H9 (cell line): Measurements from ENCODE around the gene CDR2. TPM values are rescaled to one million over a fixed set of nuclear protein-coding genes. Genes with fewer than 3 reads are reported as not detected.

Experiments used
- DNase-seq: peaks from one replicate; pipeline ENCODE4 v3.0.0-alpha.2; 2017
- H2AFZ ChIP-seq: one replicate; pipeline ENCODE4 v1.6.1; 2013; ENCODE audit warnings: mild to moderate bottlenecking, low read length, control low read depth, moderate library complexity
- H2AK5ac ChIP-seq: 2 replicates; pipeline ENCODE4 v1.6.1; 2013; ENCODE audit warnings: low read length, control low read depth, mixed read lengths; ENCODE audit not compliant: insufficient read length
- H2BK120ac ChIP-seq: one replicate; pipeline ENCODE4 v1.6.1; 2013; ENCODE audit warnings: low read depth, mild to moderate bottlenecking, low read length, control low read depth, inconsistent platforms; ENCODE audit not compliant: poor library complexity, severe bottlenecking
- H2BK12ac ChIP-seq: 2 replicates; pipeline ENCODE4 v1.6.1; 2013; ENCODE audit warnings: low read length, control low read depth, mixed read lengths, low read depth; ENCODE audit not compliant: insufficient read length
- H2BK15ac ChIP-seq: 2 replicates; pipeline ENCODE4 v1.6.1; 2013; ENCODE audit warnings: low read depth, low read length, control low read depth
- H2BK20ac ChIP-seq: one replicate; pipeline ENCODE4 v1.6.1; 2013; ENCODE audit warnings: low read depth, mild to moderate bottlenecking, low read length, control low read depth, inconsistent platforms; ENCODE audit not compliant: poor library complexity, severe bottlenecking
- H2BK5ac ChIP-seq: 2 replicates; pipeline ENCODE4 v1.6.1; 2013; ENCODE audit warnings: low read length, control low read depth, mixed read lengths; ENCODE audit not compliant: insufficient read length
- H3K14ac ChIP-seq: 2 replicates; pipeline ENCODE4 v1.6.1; 2013; ENCODE audit warnings: low read length, control low read depth; ENCODE audit not compliant: insufficient read depth
- H3K18ac ChIP-seq: 2 replicates; pipeline ENCODE4 v1.6.1; 2013; ENCODE audit warnings: low read depth, mild to moderate bottlenecking, mixed read lengths, low read length, control low read depth; ENCODE audit not compliant: insufficient read length
- H3K23ac ChIP-seq: 2 replicates; pipeline ENCODE4 v1.6.1; 2013; ENCODE audit warnings: low read length, control low read depth, mixed read lengths, low read depth; ENCODE audit not compliant: insufficient read length
- H3K23me2 ChIP-seq: 2 replicates; pipeline ENCODE4 v1.6.1; 2013; ENCODE audit warnings: low read depth, mild to moderate bottlenecking, mixed read lengths, low read length, control low read depth; ENCODE audit not compliant: insufficient read length, poor library complexity, severe bottlenecking
- H3K27ac ChIP-seq: 2 replicates; pipeline ENCODE4 v1.5.1; 2013; ENCODE audit warnings: low read length, control low read depth, mixed read lengths, low read depth; ENCODE audit not compliant: insufficient read length
- H3K27me3 ChIP-seq: 2 replicates; pipeline ENCODE4 v1.6.1; 2013; ENCODE audit warnings: low read length, control low read depth, inconsistent platforms; ENCODE audit not compliant: insufficient read depth
- H3K4ac ChIP-seq: 2 replicates; pipeline ENCODE4 v1.6.1; 2013; ENCODE audit warnings: low read depth, mild to moderate bottlenecking, control low read depth, inconsistent platforms, low read length, moderate library complexity
- H3K4me1 ChIP-seq: 2 replicates; pipeline ENCODE4 v1.6.1; 2013; ENCODE audit warnings: low read length, control low read depth, inconsistent platforms; ENCODE audit not compliant: insufficient read depth
- H3K4me2 ChIP-seq: 2 replicates; pipeline ENCODE4 v1.6.1; 2013; ENCODE audit warnings: low read length, control low read depth, mixed read lengths; ENCODE audit not compliant: insufficient read length, insufficient read depth
- H3K56ac ChIP-seq: 2 replicates; pipeline ENCODE4 v1.6.1; 2013; ENCODE audit warnings: low read depth, mild to moderate bottlenecking, mixed read lengths, low read length, control low read depth; ENCODE audit not compliant: insufficient read length
- H3K79me1 ChIP-seq: 2 replicates; pipeline ENCODE4 v1.6.1; 2013; ENCODE audit warnings: low read depth, mild to moderate bottlenecking, moderate library complexity, low read length, control low read depth, inconsistent platforms; ENCODE audit not compliant: insufficient read depth, poor library complexity, severe bottlenecking
- H3K79me2 ChIP-seq: 2 replicates; pipeline ENCODE4 v1.6.1; 2013; ENCODE audit warnings: low read length, control low read depth, inconsistent platforms; ENCODE audit not compliant: insufficient read depth
- H3K9ac ChIP-seq: 2 replicates; pipeline ENCODE4 v1.6.1; 2013; ENCODE audit warnings: low read length, control low read depth, mixed read lengths; ENCODE audit not compliant: insufficient read length; ENCODE audit errors: extremely low read depth
- H3K9me3 ChIP-seq: one replicate; pipeline ENCODE4 v1.6.1; 2013; ENCODE audit warnings: low read depth, low read length, inconsistent platforms; ENCODE audit not compliant: control insufficient read depth
- H3T11ph ChIP-seq: one replicate; pipeline ENCODE4 v1.6.1; 2013; ENCODE audit warnings: mild to moderate bottlenecking, low read length, control low read depth, inconsistent platforms
- H4K20me1 ChIP-seq: one replicate; pipeline ENCODE4 v1.6.1; 2013; ENCODE audit not compliant: control insufficient read depth, insufficient read length, insufficient read depth
- H4K5ac ChIP-seq: 2 replicates; pipeline ENCODE4 v1.6.1; 2013; ENCODE audit warnings: low read depth, mild to moderate bottlenecking, mixed read lengths, low read length, control low read depth; ENCODE audit not compliant: insufficient read length
- H4K8ac ChIP-seq: replicated peaks from 2 replicates; pipeline ENCODE4 v1.6.1; 2013; ENCODE audit warnings: low read length, control low read depth, mixed read lengths, low read depth; ENCODE audit not compliant: insufficient read length
- H4K91ac ChIP-seq: 2 replicates; pipeline ENCODE4 v1.6.1; 2013; ENCODE audit warnings: low read depth, mild to moderate bottlenecking, moderate library complexity, mixed read lengths, low read length, control low read depth; ENCODE audit not compliant: insufficient read length
- H3K27ac Mint-ChIP-seq, 3 experiments: 2 replicates in 2 of 3; 3 replicates in 1 of 3; pipeline ENCODE4 v1.8.0; 2020 to 2021; ENCODE audit warnings: mixed read lengths in 3 of 3, mild to moderate bottlenecking in 1 of 3, moderate library complexity in 1 of 3
- H3K27me3 Mint-ChIP-seq: 2 replicates; pipeline ENCODE4 v1.8.0; 2021; ENCODE audit warnings: low read depth, mild to moderate bottlenecking, moderate library complexity, mixed read lengths
- H3K36me3 Mint-ChIP-seq, 3 experiments: 2 replicates in 2 of 3; 3 replicates in 1 of 3; pipeline ENCODE4 v1.8.0; 2020 to 2021; ENCODE audit warnings: low read depth in 3 of 3, mixed read lengths in 3 of 3; ENCODE audit not compliant: insufficient read depth in 1 of 3
- H3K4me1 Mint-ChIP-seq, 2 experiments: 2 replicates each; pipeline ENCODE4 v1.8.0; 2020; ENCODE audit warnings: mixed read lengths in 2 of 2
- H3K4me3 Mint-ChIP-seq, 2 experiments: 2 replicates in 1 of 2; 3 replicates in 1 of 2; pipeline ENCODE4 v1.8.0; 2020 to 2021; ENCODE audit warnings: mild to moderate bottlenecking in 2 of 2, mixed read lengths in 2 of 2, moderate library complexity in 1 of 2
- H3K9me3 Mint-ChIP-seq, 2 experiments: 2 replicates in 1 of 2; 3 replicates in 1 of 2; pipeline ENCODE4 v1.8.0; 2020; ENCODE audit warnings: mild to moderate bottlenecking in 2 of 2, mixed read lengths in 2 of 2, moderate library complexity in 1 of 2
- WGBS: extraction: QIAGEN DNeasy Blood & Tissue Kit; methylation state at CpG from one replicate; pipeline ENCODE4 v1.1.7; 2013; ENCODE audit warnings: missing lambda C conversion rate, low lambda C conversion rate, mixed read lengths; ENCODE audit not compliant: insufficient read length; ENCODE audit errors: extremely low coverage; 5-methylcytosine and 5-hydroxymethylcytosine counted together
- total RNA-seq: library from RNA; stranded (reverse); gene quantifications from 2 replicates; pipeline ENCODE4 v1.2.1, GENCODE V29; 2021
- TF ChIP-seq, protein P1 (sequence below): fragments of 200-600 bp; sonication (generic); conservative IDR thresholded peaks from 3 replicates; pipeline ENCODE4 v1.8.0; 2021; ENCODE audit warnings: antibody characterized with exemption, mild to moderate bottlenecking

Gene CDR2
- total RNA-seq, 1 experiment from 2014 or later, result 33.4 TPM

DNA sequence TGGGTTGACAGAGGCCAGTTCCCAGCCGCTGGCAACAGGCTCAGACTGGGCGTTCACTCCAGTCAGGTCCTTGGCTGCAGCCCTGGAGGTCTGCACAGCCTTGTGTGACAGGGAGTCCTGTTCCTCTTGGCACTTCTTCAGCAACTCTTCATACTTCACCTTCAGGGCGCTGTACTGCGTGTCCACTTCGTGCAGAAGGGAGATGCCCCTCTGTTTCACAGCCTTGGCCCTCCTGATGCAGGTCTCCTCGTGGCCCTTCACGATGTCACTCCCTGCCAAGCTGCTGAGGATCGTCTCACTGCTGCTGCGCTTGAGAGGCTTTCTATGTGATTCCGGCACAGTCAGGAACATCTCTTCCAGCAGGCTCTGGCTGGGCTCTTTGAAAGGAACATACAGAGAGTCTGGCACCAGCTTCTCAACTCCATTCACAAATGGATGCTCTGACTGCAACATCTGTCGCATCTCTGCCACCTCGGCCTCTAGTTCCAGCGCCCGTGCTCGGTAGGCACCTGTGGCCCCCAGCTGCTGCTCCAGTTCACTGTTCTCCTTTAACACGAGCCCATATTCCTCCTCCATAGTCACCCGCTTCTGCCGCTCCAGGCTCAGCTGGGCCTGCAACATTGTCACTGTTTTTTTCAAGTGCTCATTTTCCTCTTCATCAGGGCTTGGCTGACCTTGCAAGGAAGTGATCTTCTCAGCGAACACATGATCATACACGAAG lies 27.2 kb downstream of the CDR2 start:
- no peak overlapping the region for H2BK15ac ChIP-seq
- no peaks in the 10 kb centered on the region for H3K79me1 ChIP-seq
- no peak overlapping the region for H2BK12ac ChIP-seq
- no peak overlapping the region for H4K5ac ChIP-seq
- H2AFZ ChIP-seq, result no peak overlapping the region
- no peak overlapping the region for H3K4me3 Mint-ChIP-seq
- H3K4ac ChIP-seq, result no peak overlapping the region
- WGBS, result no CpG with 5 or more reads among the region's 20 CpGs
- H2BK5ac ChIP-seq, result no peak overlapping the region
- no peaks in the 10 kb centered on the region for H3K27me3 Mint-ChIP-seq
- H3K9me3 ChIP-seq, result no peaks in the 10 kb centered on the region
- no peak overlapping the region for H2BK120ac ChIP-seq
- H2AK5ac ChIP-seq, result no peak overlapping the region
- no peaks in the 10 kb centered on the region for H3K23me2 ChIP-seq
- no peak overlapping the region for H3K4me2 ChIP-seq
- TF ChIP-seq, protein P1, sequence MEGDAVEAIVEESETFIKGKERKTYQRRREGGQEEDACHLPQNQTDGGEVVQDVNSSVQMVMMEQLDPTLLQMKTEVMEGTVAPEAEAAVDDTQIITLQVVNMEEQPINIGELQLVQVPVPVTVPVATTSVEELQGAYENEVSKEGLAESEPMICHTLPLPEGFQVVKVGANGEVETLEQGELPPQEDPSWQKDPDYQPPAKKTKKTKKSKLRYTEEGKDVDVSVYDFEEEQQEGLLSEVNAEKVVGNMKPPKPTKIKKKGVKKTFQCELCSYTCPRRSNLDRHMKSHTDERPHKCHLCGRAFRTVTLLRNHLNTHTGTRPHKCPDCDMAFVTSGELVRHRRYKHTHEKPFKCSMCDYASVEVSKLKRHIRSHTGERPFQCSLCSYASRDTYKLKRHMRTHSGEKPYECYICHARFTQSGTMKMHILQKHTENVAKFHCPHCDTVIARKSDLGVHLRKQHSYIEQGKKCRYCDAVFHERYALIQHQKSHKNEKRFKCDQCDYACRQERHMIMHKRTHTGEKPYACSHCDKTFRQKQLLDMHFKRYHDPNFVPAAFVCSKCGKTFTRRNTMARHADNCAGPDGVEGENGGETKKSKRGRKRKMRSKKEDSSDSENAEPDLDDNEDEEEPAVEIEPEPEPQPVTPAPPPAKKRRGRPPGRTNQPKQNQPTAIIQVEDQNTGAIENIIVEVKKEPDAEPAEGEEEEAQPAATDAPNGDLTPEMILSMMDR, result no peak
- no peaks in the 10 kb centered on the region for H3K27me3 ChIP-seq
- H3K18ac ChIP-seq, result no peak overlapping the region
- H3K4me1 Mint-ChIP-seq, result peaks cover 0 to 3% of the 10 kb centered on the region in 2 experiments; a peak in 2 of 4 replicates
- H3K27ac ChIP-seq, result no peak overlapping the region
- H3K9ac ChIP-seq, result no peak overlapping the region
- H3K79me2 ChIP-seq, result no peaks in the 10 kb centered on the region
- H4K8ac ChIP-seq, result no peak overlapping the region
- H3K56ac ChIP-seq, result no peak overlapping the region
- H3T11ph ChIP-seq, result no peak overlapping the region
- no peaks in the 10 kb centered on the region for H4K20me1 ChIP-seq
- peaks cover 0 to 4% of the 10 kb centered on the region in 2 experiments; a peak in 1 of 5 replicates for H3K9me3 Mint-ChIP-seq
- DNase-seq, result no peak
- no peak overlapping the region for H3K14ac ChIP-seq
- peaks cover 41 to 70% (median 65%) of the 10 kb centered on the region in 3 experiments for H3K36me3 Mint-ChIP-seq
- peak overlapping the region in 1 of 3 experiments; percentile 45; a peak in 2 of 7 replicates for H3K27ac Mint-ChIP-seq
- no peak overlapping the region for H3K23ac ChIP-seq
- no peaks in the 10 kb centered on the region for H3K4me1 ChIP-seq
- H4K91ac ChIP-seq, result no peak overlapping the region
- H2BK20ac ChIP-seq, result no peak overlapping the region
